ENCODE measurements around the gene CD59.

Gene CD59

GRCh38 chr11:33660962-33661361, 75.3 kb downstream of the CD59 start:
- no peak for ATAC-seq
- DNase-seq (ENCODE audit: low spot score in 2 of 2) = no peak
- Mint-ChIP-seq H3K27ac (no peak overlapping the region), H3K9me3 (no peaks in the 10 kb centered on the region), H3K4me3 (no peak overlapping the region), H3K36me3 (no peaks in the 10 kb centered on the region), H3K4me1 (no peaks in the 10 kb centered on the region)

GRCh38 chr11:33659370-33660139, 76.7 kb downstream of the CD59 start:
- DNase-seq (ENCODE audit: low spot score in 2 of 2) = no peak
- Mint-ChIP-seq H3K4me1 (no peaks in the 10 kb centered on the region), H3K9me3 (no peaks in the 10 kb centered on the region), H3K36me3 (no peaks in the 10 kb centered on the region), H3K4me3 (no peak overlapping the region), H3K27ac (no peak overlapping the region)
- ATAC-seq = no peak

GRCh38 chr11:33658195-33658900, 77.9 kb downstream of the CD59 start:
- Mint-ChIP-seq H3K4me3 (no peak overlapping the region), H3K9me3 (no peaks in the 10 kb centered on the region), H3K36me3 (no peaks in the 10 kb centered on the region), H3K27ac (no peak overlapping the region), H3K4me1 (no peaks in the 10 kb centered on the region)
- ATAC-seq (no peak), DNase-seq (ENCODE audit: low spot score in 2 of 2) (no peak)

- DNase-seq (ENCODE audit: low spot score in 2 of 2) (no peak), ATAC-seq (no peak)
- Mint-ChIP-seq H3K9me3 (no peaks in the 10 kb centered on the region), H3K4me1 (no peaks in the 10 kb centered on the region), H3K36me3 (no peaks in the 10 kb centered on the region), H3K4me3 (no peak overlapping the region), H3K27ac (no peak overlapping the region)
Observed at GRCh38 chr11:33657757-33658156, 78.5 kb downstream of the CD59 start.

GRCh38 chr11:33656768-33657167, 79.5 kb downstream of the CD59 start:
- ATAC-seq (no peak), DNase-seq (ENCODE audit: low spot score in 2 of 2) (no peak)
- no peak overlapping the region for H3K27ac Mint-ChIP-seq
- no peaks in the 10 kb centered on the region for H3K4me1 Mint-ChIP-seq
- no peaks in the 10 kb centered on the region for H3K36me3 Mint-ChIP-seq
- H3K4me3 Mint-ChIP-seq = no peak overlapping the region
- H3K9me3 Mint-ChIP-seq = no peaks in the 10 kb centered on the region

GRCh38 chr11:33655842-33656600, 80.2 kb downstream of the CD59 start:
- no peak for DNase-seq (ENCODE audit: low spot score in 2 of 2)
- no peak for ATAC-seq
- no peaks in the 10 kb centered on the region for H3K4me1 Mint-ChIP-seq
- no peaks in the 10 kb centered on the region for H3K36me3 Mint-ChIP-seq
- H3K4me3 Mint-ChIP-seq = no peak overlapping the region
- H3K27ac Mint-ChIP-seq = no peak overlapping the region
- H3K9me3 Mint-ChIP-seq = no peaks in the 10 kb centered on the region

- DNase-seq (ENCODE audit: low spot score in 2 of 2) (no peak), ATAC-seq (no peak)
- Mint-ChIP-seq H3K4me1 (no peaks in the 10 kb centered on the region), H3K4me3 (no peak overlapping the region), H3K27ac (no peak overlapping the region), H3K9me3 (no peaks in the 10 kb centered on the region), H3K36me3 (no peaks in the 10 kb centered on the region)
Observed at GRCh38 chr11:33654594-33654993, 81.6 kb downstream of the CD59 start.

All from stimulated activated effector memory CD8-positive, alpha-beta T cell treated with anti-CD3 and anti-CD28 coated beads, Interleukin-12 subunit alpha, Interleukin-12 subunit beta, amount 100 ng/mL, for 72 hours (primary cell).